Heart left ventricle (tissue), 16 donors: ENCODE data around the gene TLE1. TPM values are rescaled to one million over a fixed set of nuclear protein-coding genes. Genes with fewer than 3 reads are reported as not detected.

Source experiments
- ATAC-seq, 4 donors: fragments of 200-7000 bp; cut with Tn5 transposase; one replicate each; pipeline ENCODE4 v1.9.1; 2020 to 2022; ENCODE audit warnings: moderate library complexity in 4 of 4, mild to moderate bottlenecking in 3 of 4, moderate number of reproducible peaks in 1 of 4
- DNase-seq, 5 donors: peaks; one replicate each; pipeline ENCODE4 v3.0.0-alpha.2; 2020
- H3K27ac ChIP-seq, 12 donors: fragments of 200-600 bp; sonication (generic) in 4 of 12; one replicate each; pipeline versions ENCODE4 v1.5.0 to v1.8.0; 2016 to 2022; ENCODE audit warnings: mild to moderate bottlenecking in 2 of 12
- H3K27me3 ChIP-seq, 9 donors: fragments of 200-600 bp; sonication (generic) in 2 of 9; one replicate each; pipeline versions ENCODE4 v1.5.1 to v1.8.0; 2016 to 2022; ENCODE audit warnings: mild to moderate bottlenecking in 3 of 9
- H3K36me3 ChIP-seq, 9 donors: fragments of 200-600 bp; sonication (generic) in 2 of 9; one replicate each; pipeline versions ENCODE4 v1.5.0 to v1.8.0; 2018 to 2022; ENCODE audit warnings: mild to moderate bottlenecking in 2 of 9
- H3K4me1 ChIP-seq, 12 donors: fragments of 200-600 bp; sonication (generic) in 4 of 12; one replicate each; pipeline versions ENCODE4 v1.5.0 to v1.8.0; 2016 to 2022; ENCODE audit warnings: mild to moderate bottlenecking in 3 of 12
- H3K4me3 ChIP-seq, 12 donors: fragments of 200-600 bp; sonication (generic) in 4 of 12; one replicate each; pipeline versions ENCODE4 v1.5.0 to v1.8.0; 2017 to 2022; ENCODE audit warnings: mild to moderate bottlenecking in 9 of 12, moderate library complexity in 4 of 12
- H3K9me3 ChIP-seq, 12 donors: fragments of 200-600 bp; sonication (generic) in 4 of 12; one replicate each; pipeline versions ENCODE4 v1.5.0 to v1.8.0; 2016 to 2022; ENCODE audit warnings: mild to moderate bottlenecking in 1 of 12
- POLR2A ChIP-seq, 2 donors: fragments of 450-650 bp; IDR thresholded peaks; one replicate each; pipeline ENCODE4 v1.6.1; 2017; ENCODE audit warnings: antibody characterized with exemption in 2 of 2, mild to moderate bottlenecking in 2 of 2, moderate library complexity in 2 of 2
- WGBS, 4 donors: extraction: QIAGEN DNeasy Blood & Tissue Kit in 2 of 4; methylation state at CpG; one replicate each; pipeline versions ENCODE4 v1.1.5 to v1.1.7; 2013 to 2018; 5-methylcytosine and 5-hydroxymethylcytosine counted together
- intact Hi-C, 10 donors: fragments of 100-400 bp; cut with DNase I; formaldehyde crosslinking; loops; one replicate each; pipeline versions ENCODE4 v1.11.1 to v1.14.2; 2022
- polyA plus RNA-seq, 2 donors: library from polyadenylated mRNA; stranded (reverse); fragments of 200-250 nt; gene quantifications; one replicate each; pipeline ENCODE4 v1.2.3, GENCODE V29; 2013
- total RNA-seq, 9 donors: library from RNA; depleted of rRNA in 2 of 9; stranded (reverse); fragments of >200 nt in 2 of 9; fragmentation: NEBNext Ultra II Directional in 3 of 9; extraction: Animal tissue kit (Norgen Biotek cat#: 25700) in 3 of 9; gene quantifications; one replicate each; pipeline versions ENCODE4 v1.1.0 to v1.2.4, GENCODE V29; 2016 to 2023
- TF ChIP-seq, protein P1 (sequence below), 12 donors: fragments of 200-600 bp; sonication (generic) in 4 of 12; IDR thresholded peaks; one replicate each; pipeline versions ENCODE4 v1.5.0 to v1.8.0; 2018 to 2022; ENCODE audit warnings: antibody characterized with exemption in 12 of 12, mild to moderate bottlenecking in 5 of 12
- donor health status: ischemic (EF 13 %, LVEDD 7.1; RV severe dilation, severe dysfunction).
- donor health status: healthy with polysubstance abuse.
- donor health status: DM: no; HTN: yes; CAD: no.
- donor health status: DM: no; HTN: no; CAD: no.
- donor health status: ischemic (EF 25% LVEDD 6.9; RV normal size, moderate dysfunction).
- donor health status: ischemic (EF 25% LVEDD 5.7; RV mildly dilated, moderate dysfunction).
- donor health status: healthy.
- donor health status: DM: yes; HTN: yes; CAD: no.
- donor health status: ischemic (EF 35%, LVEDD 5.7; RV mildly dilated, moderate dysfunction).
- donor health status: nonischemic (EF 11% LVEDD 7.7; RV severe dilation, severe dysfunction).
- donor health status: DM: yes; HTN: yes; CAD: no.
- donor health status: PGD.
- donor health status: ischemic (EF 29% LVEDD 5.4; RV normal size, mild dysfunction).
- donor health status: nonischemic (EF 23%, LVEDD 6.1; RV moderate dilation, normal function).

The TLE1 gene
- total and polyA plus RNA-seq, 11 donors: 6.2 to 25.4 (median 9.8) TPM

DNA sequence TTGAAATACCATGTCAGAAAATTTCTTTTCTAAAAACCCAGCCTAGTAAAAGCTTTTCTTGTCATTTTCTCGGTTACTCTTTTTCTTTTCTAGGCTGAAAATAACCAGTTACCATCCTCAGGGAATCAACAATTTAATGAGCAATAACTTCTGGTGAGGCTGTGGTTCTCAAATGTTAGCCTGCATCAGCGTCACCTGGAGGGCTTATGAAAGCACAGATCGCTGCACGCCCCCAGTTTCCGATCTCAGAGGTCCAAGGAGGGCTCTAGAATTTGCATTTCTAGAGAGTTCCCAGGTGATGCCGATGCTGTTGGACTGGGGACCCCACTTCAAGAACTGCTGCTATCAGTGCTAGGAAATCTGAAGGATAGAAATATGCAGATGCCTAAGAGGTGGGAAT, 28.9 kb upstream of the TLE1 start:
- intact Hi-C loops: no loop called here
- Histone ChIP-seq H3K9me3 (no peaks in the 10 kb centered on the region), H3K27me3 (no peaks in the 10 kb centered on the region), H3K27ac (no peak overlapping the region), H3K4me1 (no peaks in the 10 kb centered on the region), H3K36me3 (no peaks in the 10 kb centered on the region), H3K4me3 (no peak overlapping the region)
- ATAC-seq (no peak), DNase-seq (no peak)
- TF ChIP-seq, protein P1, sequence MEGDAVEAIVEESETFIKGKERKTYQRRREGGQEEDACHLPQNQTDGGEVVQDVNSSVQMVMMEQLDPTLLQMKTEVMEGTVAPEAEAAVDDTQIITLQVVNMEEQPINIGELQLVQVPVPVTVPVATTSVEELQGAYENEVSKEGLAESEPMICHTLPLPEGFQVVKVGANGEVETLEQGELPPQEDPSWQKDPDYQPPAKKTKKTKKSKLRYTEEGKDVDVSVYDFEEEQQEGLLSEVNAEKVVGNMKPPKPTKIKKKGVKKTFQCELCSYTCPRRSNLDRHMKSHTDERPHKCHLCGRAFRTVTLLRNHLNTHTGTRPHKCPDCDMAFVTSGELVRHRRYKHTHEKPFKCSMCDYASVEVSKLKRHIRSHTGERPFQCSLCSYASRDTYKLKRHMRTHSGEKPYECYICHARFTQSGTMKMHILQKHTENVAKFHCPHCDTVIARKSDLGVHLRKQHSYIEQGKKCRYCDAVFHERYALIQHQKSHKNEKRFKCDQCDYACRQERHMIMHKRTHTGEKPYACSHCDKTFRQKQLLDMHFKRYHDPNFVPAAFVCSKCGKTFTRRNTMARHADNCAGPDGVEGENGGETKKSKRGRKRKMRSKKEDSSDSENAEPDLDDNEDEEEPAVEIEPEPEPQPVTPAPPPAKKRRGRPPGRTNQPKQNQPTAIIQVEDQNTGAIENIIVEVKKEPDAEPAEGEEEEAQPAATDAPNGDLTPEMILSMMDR (IDR thresholded peaks at IDR 0.05): no peak
- TF ChIP-seq POLR2A (IDR thresholded peaks at IDR 0.05): no peak
- WGBS, 4 donors: 72 to 83% (median 75%) methylated on average over 6 of the region's 6 CpGs

DNA sequence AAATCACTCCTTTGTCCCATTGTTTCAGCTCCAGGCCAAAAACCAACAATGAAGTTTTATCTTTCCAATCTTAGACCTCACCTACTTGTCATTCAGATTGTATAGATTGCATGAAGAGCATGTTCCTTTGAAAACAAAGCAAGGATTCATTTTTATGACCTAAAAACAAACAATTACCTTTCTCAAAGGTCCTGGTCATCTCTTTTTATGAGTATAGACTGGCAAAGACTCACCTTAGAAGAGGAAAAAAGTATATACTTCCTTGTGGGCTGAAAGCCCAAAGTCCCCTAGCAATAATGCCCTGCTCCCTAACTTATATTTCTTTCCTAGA, 28.4 kb upstream of the TLE1 start:
- H3K4me3 ChIP-seq: no peak overlapping the region
- H3K27ac ChIP-seq: no peak overlapping the region
- no peaks in the 10 kb centered on the region for H3K27me3 ChIP-seq
- no peaks in the 10 kb centered on the region for H3K36me3 ChIP-seq
- intact Hi-C loops: no loop called here
- ATAC-seq (no peak), DNase-seq (no peak)
- TF ChIP-seq, protein P1 (IDR thresholded peaks at IDR 0.05): no peak
- no peak for TF ChIP-seq POLR2A (IDR thresholded peaks at IDR 0.05)
- no peaks in the 10 kb centered on the region for H3K4me1 ChIP-seq
- H3K9me3 ChIP-seq: no peaks in the 10 kb centered on the region

DNA sequence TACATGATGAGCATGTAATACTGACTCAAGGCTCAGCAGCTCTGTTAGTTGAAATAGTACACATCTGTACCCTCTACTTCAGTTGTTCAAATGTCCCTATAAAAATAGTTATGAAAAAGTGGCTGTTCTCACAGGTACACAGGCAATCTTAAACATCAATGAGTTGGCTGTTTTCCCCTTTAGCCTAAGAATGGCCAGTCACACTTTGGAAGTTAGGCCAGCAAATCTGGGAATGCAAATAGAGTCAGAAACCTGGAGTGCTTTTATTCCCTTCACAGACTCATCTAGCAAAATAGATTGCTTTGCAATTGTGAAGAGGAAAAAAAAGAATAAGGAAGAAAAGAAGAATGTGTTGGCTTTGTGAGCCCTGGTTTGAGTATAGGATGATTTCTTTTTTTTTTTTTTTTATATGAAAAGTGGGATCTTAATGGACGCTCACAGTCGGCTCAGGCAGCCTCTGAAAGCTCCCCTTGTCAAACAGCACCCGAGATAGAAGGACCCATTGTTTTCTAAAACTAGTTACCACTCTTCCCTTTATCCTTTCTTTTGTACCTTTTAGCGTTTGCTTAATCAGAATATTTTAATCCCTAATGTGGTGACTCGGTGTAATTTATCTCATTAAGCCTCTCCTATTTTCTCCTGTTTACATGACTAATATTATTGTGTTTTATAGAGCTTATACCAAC, 27.9 kb upstream of the TLE1 start:
- no peaks in the 10 kb centered on the region for H3K4me1 ChIP-seq
- H3K4me3 ChIP-seq: no peak overlapping the region
- H3K27ac ChIP-seq: no peak overlapping the region
- ATAC-seq (no peak), DNase-seq (no peak)
- H3K9me3 ChIP-seq: no peaks in the 10 kb centered on the region
- TF ChIP-seq, protein P1 (IDR thresholded peaks at IDR 0.05): no peak
- no peak for TF ChIP-seq POLR2A (IDR thresholded peaks at IDR 0.05)
- WGBS, 4 donors: 55 to 61% (median 58%) methylated on average over 5 of the region's 5 CpGs
- intact Hi-C loops: no loop called here
- H3K27me3 ChIP-seq: no peaks in the 10 kb centered on the region
- H3K36me3 ChIP-seq: no peaks in the 10 kb centered on the region

DNA sequence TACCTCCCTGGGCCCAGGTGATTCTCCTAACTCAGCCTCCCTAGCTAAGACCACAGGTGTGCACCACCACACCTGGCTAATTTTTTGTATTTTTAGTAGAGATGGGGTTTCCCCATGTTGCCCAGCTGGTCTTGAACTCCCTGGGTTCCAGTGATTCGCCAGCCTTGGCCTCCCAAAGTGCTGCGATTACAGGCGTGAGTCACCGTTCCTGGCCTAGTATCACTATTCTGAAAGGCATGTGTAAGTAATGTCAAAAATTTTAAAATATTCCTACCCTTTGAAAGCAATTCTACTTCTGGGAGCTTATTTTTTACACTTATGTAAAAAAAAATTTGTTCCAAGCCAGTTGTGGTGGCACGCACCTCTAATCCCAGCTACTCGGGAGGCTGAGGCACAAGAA, 27.1 kb upstream of the TLE1 start:
- H3K36me3 ChIP-seq: no peaks in the 10 kb centered on the region
- DNase-seq (no peak), ATAC-seq (no peak)
- no peak overlapping the region for H3K4me3 ChIP-seq
- H3K4me1 ChIP-seq: no peaks in the 10 kb centered on the region
- no peaks in the 10 kb centered on the region for H3K27me3 ChIP-seq
- TF ChIP-seq, protein P1 (IDR thresholded peaks at IDR 0.05): no peak
- intact Hi-C loops: no loop called here
- no peak overlapping the region for H3K27ac ChIP-seq
- H3K9me3 ChIP-seq: no peaks in the 10 kb centered on the region
- WGBS, 4 donors: 96 to 97% (median 96%) methylated on average over 6 of the region's 6 CpGs
